Bronchial epithelial cell (primary cell): ENCODE data around the gene ANKRD33B. TPM values are rescaled to one million over a fixed set of nuclear protein-coding genes. Genes with fewer than 3 reads are reported as not detected.
A peak's percentile ranks its signal among the peaks of the same experiment; 100 is the strongest.

ENCODE experiments used
- DNase-seq: peaks from one replicate; pipeline ENCODE4 v3.0.0-alpha.2; 2010; ENCODE audit warnings: low read depth
- FAIRE-seq: peaks from 2 replicates; lab custom pipeline; 2011; peaks lifted over from hg19 to GRCh38; lab: Jason Lieb, UNC
- H3K27me3 ChIP-seq: 2 replicates; pipeline ENCODE4 v1.5.1; 2011; ENCODE audit warnings: low read length; ENCODE audit not compliant: control insufficient read depth, insufficient read depth
- H3K36me3 ChIP-seq: 2 replicates; pipeline ENCODE4 v1.5.1; 2011; ENCODE audit warnings: low read length; ENCODE audit not compliant: control insufficient read depth, insufficient read depth
- H3K4me3 ChIP-seq: 2 replicates; pipeline ENCODE4 v1.5.1; 2011; ENCODE audit warnings: mild to moderate bottlenecking, low read depth, low read length, control low read depth
- total RNA-seq: library from RNA; depleted of rRNA; stranded (reverse); fragments of >200 nt; gene quantifications from 2 replicates; pipeline ENCODE4 v1.2.1, GENCODE V29; 2014
- TF ChIP-seq, protein P1 (sequence below): IDR thresholded peaks from 2 replicates; pipeline ENCODE4 v1.5.1; 2011; ENCODE audit warnings: mild to moderate bottlenecking, moderate library complexity, low read length, control low read depth, inconsistent platforms; ENCODE audit not compliant: insufficient read depth, severe bottlenecking

The ANKRD33B gene
- total RNA-seq, 1 donor from 2014 or later = under 0.01 TPM

- TF ChIP-seq, protein P1, sequence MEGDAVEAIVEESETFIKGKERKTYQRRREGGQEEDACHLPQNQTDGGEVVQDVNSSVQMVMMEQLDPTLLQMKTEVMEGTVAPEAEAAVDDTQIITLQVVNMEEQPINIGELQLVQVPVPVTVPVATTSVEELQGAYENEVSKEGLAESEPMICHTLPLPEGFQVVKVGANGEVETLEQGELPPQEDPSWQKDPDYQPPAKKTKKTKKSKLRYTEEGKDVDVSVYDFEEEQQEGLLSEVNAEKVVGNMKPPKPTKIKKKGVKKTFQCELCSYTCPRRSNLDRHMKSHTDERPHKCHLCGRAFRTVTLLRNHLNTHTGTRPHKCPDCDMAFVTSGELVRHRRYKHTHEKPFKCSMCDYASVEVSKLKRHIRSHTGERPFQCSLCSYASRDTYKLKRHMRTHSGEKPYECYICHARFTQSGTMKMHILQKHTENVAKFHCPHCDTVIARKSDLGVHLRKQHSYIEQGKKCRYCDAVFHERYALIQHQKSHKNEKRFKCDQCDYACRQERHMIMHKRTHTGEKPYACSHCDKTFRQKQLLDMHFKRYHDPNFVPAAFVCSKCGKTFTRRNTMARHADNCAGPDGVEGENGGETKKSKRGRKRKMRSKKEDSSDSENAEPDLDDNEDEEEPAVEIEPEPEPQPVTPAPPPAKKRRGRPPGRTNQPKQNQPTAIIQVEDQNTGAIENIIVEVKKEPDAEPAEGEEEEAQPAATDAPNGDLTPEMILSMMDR = no peak
- FAIRE-seq = no peak
- no peaks in the 10 kb centered on the region for H3K27me3 ChIP-seq
- peak; percentile 87 for DNase-seq
- no peak overlapping the region for H3K4me3 ChIP-seq
- H3K36me3 ChIP-seq = peaks cover 4% of the 10 kb centered on the region
Observed at GRCh38 chr5:10684303-10685086, 120.6 kb downstream of the ANKRD33B start.

GRCh38 chr5:10685115-10685521 is 121.2 kb downstream of the ANKRD33B start:
- TF ChIP-seq, protein P1 = no peak
- no peak for DNase-seq
- peaks cover 2% of the 10 kb centered on the region for H3K36me3 ChIP-seq
- no peak overlapping the region for H3K4me3 ChIP-seq
- no peaks in the 10 kb centered on the region for H3K27me3 ChIP-seq
- FAIRE-seq = no peak

DNA sequence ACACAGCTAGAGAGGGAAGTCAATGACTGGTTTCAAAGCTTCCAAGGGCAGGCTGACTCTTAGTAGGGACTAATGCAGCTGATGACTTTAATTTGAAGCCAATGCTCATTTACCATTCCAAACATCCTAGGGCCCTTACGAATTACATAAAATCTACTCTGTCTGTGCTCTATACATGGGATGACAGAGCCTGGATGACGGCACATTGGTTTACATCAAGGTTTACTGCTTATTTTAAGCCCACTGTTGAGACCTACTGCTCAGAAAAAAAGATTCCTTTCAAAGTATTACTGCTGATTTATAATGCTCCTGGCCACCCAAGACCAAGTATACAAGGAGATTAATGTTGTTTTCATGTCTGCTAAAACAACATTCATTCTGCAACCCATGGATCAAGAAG is 123.0 kb downstream of the ANKRD33B start:
- Histone ChIP-seq H3K4me3 (no peak overlapping the region), H3K36me3 (peaks cover 1% of the 10 kb centered on the region), H3K27me3 (no peaks in the 10 kb centered on the region)
- FAIRE-seq (no peak), DNase-seq (no peak)
- TF ChIP-seq, protein P1 = no peak

GRCh38 chr5:10688651-10689171 is 124.8 kb downstream of the ANKRD33B start:
- peaks cover 1% of the 10 kb centered on the region for H3K36me3 ChIP-seq

DNA sequence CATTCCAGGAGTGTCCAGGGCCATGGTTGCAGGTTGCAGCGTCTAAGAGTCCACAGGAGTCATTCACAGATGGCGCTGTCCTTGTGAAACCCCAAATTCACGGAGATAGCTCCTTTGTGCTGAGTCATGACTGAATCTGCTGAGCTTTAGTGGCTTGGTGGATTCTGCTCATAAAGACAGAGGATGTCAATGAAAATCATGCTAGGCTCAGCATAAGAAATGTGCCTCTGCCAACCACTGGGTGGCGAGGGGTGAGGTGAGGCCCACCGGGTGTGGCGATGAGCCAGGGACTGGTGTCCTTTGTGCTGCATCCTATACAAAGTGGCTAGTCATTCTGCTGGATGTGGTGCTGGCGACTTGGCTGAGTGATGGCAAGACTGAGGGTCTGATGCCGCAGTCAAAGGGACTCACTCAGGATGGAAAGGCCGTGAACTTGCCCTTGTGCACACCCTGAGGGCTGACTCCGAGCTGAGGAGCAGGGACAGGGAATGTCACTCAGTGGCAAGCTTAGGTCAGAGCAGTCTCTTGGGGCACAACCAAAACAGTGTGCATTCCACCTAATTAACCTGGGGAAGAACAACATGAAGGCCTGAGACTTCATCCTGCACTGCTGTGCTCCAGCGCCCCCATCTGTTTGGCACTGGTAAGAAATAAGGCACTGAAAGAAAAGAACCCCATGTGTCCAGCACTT is 125.7 kb downstream of the ANKRD33B start:
- Histone ChIP-seq H3K27me3 (no peaks in the 10 kb centered on the region), H3K4me3 (no peak overlapping the region), H3K36me3 (peaks cover 1% of the 10 kb centered on the region)
- TF ChIP-seq, protein P1 = peak; percentile 38
- no peak for DNase-seq
- no peak for FAIRE-seq

More at GRCh38 chr5:10688651-10689171, 124.8 kb downstream of the ANKRD33B start:
- Histone ChIP-seq H3K27me3 (no peaks in the 10 kb centered on the region), H3K4me3 (no peak overlapping the region)
- FAIRE-seq (no peak), DNase-seq (no peak)
- TF ChIP-seq, protein P1 = no peak
